T47D (cell line): ENCODE data around the gene CCDC13.

Experiments
- DNase-seq, 2 experiments: peaks; one replicate each; pipeline versions ENCODE4 v3.0.0 to v3.0.0-alpha.2; 2011 to 2012; ENCODE audit warnings: low read depth in 1 of 2, low spot score in 1 of 2
- JUND ChIP-seq: IDR thresholded peaks from 2 replicates; pipeline ENCODE4 v1.6.1; 2012; ENCODE audit warnings: low read depth
- in situ Hi-C: cut with HindIII; loops from 2 replicates; pipeline ENCODE4 v1.10.0; 2016; ENCODE audit warnings: low sequenced_read_pairs, low pct_unique_long_range_greater_than_20kb

CCDC13 gene

GRCh38 chr3:42732196-42732828 is 40.7 kb downstream of the CCDC13 start:
- in situ Hi-C loops = no loop called here
- no peak for DNase-seq

GRCh38 chr3:42731476-42732195 is 41.4 kb downstream of the CCDC13 start:
- in situ Hi-C loops = no loop called here
- no peak for DNase-seq
- TF ChIP-seq JUND = no peak

More at GRCh38 chr3:42732196-42732828, 40.7 kb downstream of the CCDC13 start:
- no peak for TF ChIP-seq JUND

- in situ Hi-C loops = no loop called here
- no peak for TF ChIP-seq JUND
- no peak for DNase-seq
Measured at GRCh38 chr3:42730706-42731420, 42.2 kb downstream of the CCDC13 start.

- in situ Hi-C loops = no loop called here
- TF ChIP-seq JUND = no peak
- no peak for DNase-seq
Measured at GRCh38 chr3:42730294-42730693, 42.8 kb downstream of the CCDC13 start.

GRCh38 chr3:42729404-42730145 is 43.5 kb downstream of the CCDC13 start:
- DNase-seq = no peak
- in situ Hi-C loops = no loop called here
- no peak for TF ChIP-seq JUND

GRCh38 chr3:42728668-42729364 is 44.2 kb downstream of the CCDC13 start:
- TF ChIP-seq JUND = no peak
- DNase-seq = no peak
- in situ Hi-C loops = no loop called here

- TF ChIP-seq JUND = no peak
- in situ Hi-C loops = no loop called here
- DNase-seq = no peak
Measured at GRCh38 chr3:42728056-42728455, 45.0 kb downstream of the CCDC13 start.

GRCh38 chr3:42725454-42725853 is 47.6 kb downstream of the CCDC13 start:
- in situ Hi-C loops = no loop called here
- DNase-seq = no peak
- no peak for TF ChIP-seq JUND

GRCh38 chr3:42723219-42723618 is 49.8 kb downstream of the CCDC13 start:
- no peak for DNase-seq
- in situ Hi-C loops = no loop called here
- no peak for TF ChIP-seq JUND
